T-helper 2 cell treated with Interferon-gamma antibody and Interleukin-4, amounts not matched to agents 5 μg/mL and 100 μg/mL, for 36 hours (primary cell): Measurements from ENCODE around the gene SLC1A4.
"Not testable (repeated sequence)": the region's sequence is repeated elsewhere in the genome, so short reads cannot be mapped to it uniquely, and the experiment has no call there.

Experiments
- DNase-seq: peaks from one replicate; pipeline ENCODE4 v3.0.0; 2021; ENCODE audit warnings: low spot score
- H3K27ac Mint-ChIP-seq: one replicate; pipeline ENCODE4 v1.8.0; 2021; ENCODE audit warnings: mild to moderate bottlenecking, mixed read lengths
- H3K27me3 Mint-ChIP-seq: one replicate; pipeline ENCODE4 v1.8.0; 2021; ENCODE audit warnings: low read depth, mixed read lengths
- H3K36me3 Mint-ChIP-seq: one replicate; pipeline ENCODE4 v1.8.0; 2021; ENCODE audit warnings: low read depth, mixed read lengths
- H3K4me1 Mint-ChIP-seq: one replicate; pipeline ENCODE4 v1.8.0; 2021; ENCODE audit warnings: low read depth, mixed read lengths
- H3K4me3 Mint-ChIP-seq: one replicate; pipeline ENCODE4 v1.8.0; 2022; ENCODE audit warnings: mild to moderate bottlenecking, moderate library complexity, mixed read lengths
- H3K9me3 Mint-ChIP-seq: one replicate; pipeline ENCODE4 v1.8.0; 2021; ENCODE audit warnings: mixed read lengths

SLC1A4 gene

DNA sequence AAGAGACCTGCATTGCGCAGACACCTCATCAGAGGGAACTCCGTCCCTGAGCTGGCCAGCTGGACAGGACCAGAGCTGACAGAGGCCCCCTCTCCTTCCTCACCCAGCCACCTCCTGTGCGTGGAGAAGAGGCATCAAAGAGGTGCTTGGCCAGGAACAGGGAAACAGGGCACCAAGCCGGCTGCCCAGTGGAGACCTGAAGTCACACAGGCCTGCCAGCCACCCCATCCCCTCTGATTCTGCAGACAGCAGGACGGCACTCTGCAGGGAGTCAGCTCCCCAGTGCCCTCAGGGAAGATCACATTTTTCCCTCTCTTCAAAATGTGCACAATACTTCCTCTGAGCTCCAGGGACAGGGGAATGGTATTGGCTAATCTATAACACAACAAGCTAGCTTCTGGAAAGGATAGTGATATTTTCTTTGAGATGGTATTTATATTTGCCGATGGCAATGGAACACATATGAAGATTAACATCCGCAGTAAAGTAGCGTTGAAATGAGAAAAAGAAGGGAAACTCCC is 30.5 kb downstream of the SLC1A4 start:
- no peak for DNase-seq
- Mint-ChIP-seq H3K27ac (no peak overlapping the region), H3K36me3 (peaks cover 65% of the 10 kb centered on the region), H3K9me3 (no peaks in the 10 kb centered on the region), H3K4me1 (peaks cover 4% of the 10 kb centered on the region), H3K4me3 (no peak overlapping the region), H3K27me3 (no peaks in the 10 kb centered on the region)

DNA sequence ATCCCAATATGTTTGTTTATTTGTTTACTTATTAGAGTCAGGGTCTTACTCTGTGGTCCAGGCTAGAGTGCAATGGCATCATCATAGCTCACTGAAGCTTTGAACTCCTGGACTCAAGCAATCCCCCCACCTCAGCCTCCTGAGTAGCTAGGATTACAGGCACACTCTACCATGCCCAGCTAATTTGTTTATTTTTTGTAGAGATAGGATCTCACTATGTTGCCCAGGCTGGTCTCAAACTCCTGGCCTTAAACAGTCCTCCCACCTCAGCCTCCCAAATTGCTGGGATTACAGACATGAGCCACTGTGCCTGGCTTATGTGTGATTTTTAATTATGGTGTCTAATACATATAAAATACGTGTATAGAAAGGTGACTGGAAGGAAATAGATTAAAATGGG is 31.1 kb downstream of the SLC1A4 start:
- peaks cover 61% of the 10 kb centered on the region for H3K36me3 Mint-ChIP-seq
- not testable (repeated sequence) for H3K27ac Mint-ChIP-seq, H3K27me3 Mint-ChIP-seq, DNase-seq, H3K4me3 Mint-ChIP-seq, H3K9me3 Mint-ChIP-seq, H3K4me1 Mint-ChIP-seq

DNA sequence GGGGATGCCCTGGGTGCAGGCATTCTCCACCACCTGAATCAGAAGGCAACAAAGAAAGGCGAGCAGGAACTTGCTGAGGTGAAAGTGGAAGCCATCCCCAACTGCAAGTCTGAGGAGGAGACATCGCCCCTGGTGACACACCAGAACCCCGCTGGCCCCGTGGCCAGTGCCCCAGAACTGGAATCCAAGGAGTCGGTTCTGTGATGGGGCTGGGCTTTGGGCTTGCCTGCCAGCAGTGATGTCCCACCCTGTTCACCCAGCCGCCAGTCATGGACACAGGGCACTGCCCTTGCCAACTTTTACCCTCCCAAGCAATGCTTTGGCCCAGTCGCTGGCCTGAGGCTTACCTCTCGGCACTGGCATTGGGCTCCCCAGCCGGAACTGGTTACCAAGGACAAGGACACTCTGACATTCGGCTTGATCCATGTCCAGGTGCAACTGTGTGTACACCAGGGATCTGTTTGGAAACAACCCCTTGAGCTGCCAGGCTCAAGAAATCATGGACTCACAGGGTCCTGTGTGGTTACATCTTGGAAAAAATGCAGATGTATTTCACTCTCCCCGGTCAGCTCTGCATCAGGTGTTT is 31.8 kb downstream of the SLC1A4 start:
- Mint-ChIP-seq H3K27me3 (no peaks in the 10 kb centered on the region), H3K4me1 (peaks cover 7% of the 10 kb centered on the region), H3K36me3 (peaks cover 61% of the 10 kb centered on the region)

GRCh38 chr2:65021709-65022108 is 32.5 kb downstream of the SLC1A4 start:
- no peak for DNase-seq
- Mint-ChIP-seq H3K27ac (no peak overlapping the region), H3K9me3 (no peaks in the 10 kb centered on the region), H3K4me1 (peaks cover 7% of the 10 kb centered on the region), H3K36me3 (peaks cover 55% of the 10 kb centered on the region), H3K4me3 (no peak overlapping the region), H3K27me3 (no peaks in the 10 kb centered on the region)

More for the DNA sequence above, 31.8 kb downstream of the SLC1A4 start:
- Mint-ChIP-seq H3K4me3 (no peak overlapping the region), H3K9me3 (no peaks in the 10 kb centered on the region), H3K27ac (no peak overlapping the region)
- no peak for DNase-seq

GRCh38 chr2:65022189-65022588 is 33.0 kb downstream of the SLC1A4 start:
- Mint-ChIP-seq H3K4me3 (no peak overlapping the region), H3K9me3 (no peaks in the 10 kb centered on the region), H3K4me1 (peaks cover 7% of the 10 kb centered on the region), H3K36me3 (peaks cover 50% of the 10 kb centered on the region), H3K27me3 (no peaks in the 10 kb centered on the region), H3K27ac (no peak overlapping the region)
- no peak for DNase-seq

DNA sequence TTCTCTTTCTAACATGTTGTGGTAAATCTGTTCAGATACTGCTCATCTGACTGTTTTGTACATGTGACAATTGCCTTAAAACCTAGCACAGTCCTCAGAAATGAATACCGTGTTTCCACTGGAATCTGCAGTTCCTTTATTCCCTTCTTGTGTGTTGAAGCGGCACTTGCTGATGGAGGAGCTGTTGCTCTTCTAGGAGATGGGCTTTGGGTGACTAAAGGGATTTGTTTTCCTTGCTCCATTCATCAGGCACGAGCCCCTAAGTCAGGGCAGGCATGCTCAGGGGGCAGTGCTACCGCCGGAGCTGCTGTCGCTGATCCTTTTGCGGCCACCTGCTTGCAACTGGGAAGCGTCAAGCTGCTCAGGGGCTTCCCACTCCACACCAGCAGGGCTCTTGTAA is 34.5 kb downstream of the SLC1A4 start:
- H3K36me3 Mint-ChIP-seq = peaks cover 35% of the 10 kb centered on the region
- H3K4me3 Mint-ChIP-seq = no peak overlapping the region
- H3K9me3 Mint-ChIP-seq = no peaks in the 10 kb centered on the region
- H3K27me3 Mint-ChIP-seq = no peaks in the 10 kb centered on the region
- DNase-seq = no peak
- peaks cover 3% of the 10 kb centered on the region for H3K4me1 Mint-ChIP-seq
- no peak overlapping the region for H3K27ac Mint-ChIP-seq

- H3K36me3 Mint-ChIP-seq = peaks cover 29% of the 10 kb centered on the region
- no peaks in the 10 kb centered on the region for H3K27me3 Mint-ChIP-seq
- DNase-seq = no peak
- H3K9me3 Mint-ChIP-seq = no peaks in the 10 kb centered on the region
- peaks cover 3% of the 10 kb centered on the region for H3K4me1 Mint-ChIP-seq
- no peak overlapping the region for H3K4me3 Mint-ChIP-seq
- H3K27ac Mint-ChIP-seq = no peak overlapping the region
Observed at GRCh38 chr2:65024149-65024829, 35.1 kb downstream of the SLC1A4 start.

- Mint-ChIP-seq H3K4me1 (peaks cover 5% of the 10 kb centered on the region), H3K9me3 (no peaks in the 10 kb centered on the region), H3K27ac (no peak overlapping the region), H3K4me3 (no peak overlapping the region), H3K27me3 (no peaks in the 10 kb centered on the region), H3K36me3 (peaks cover 24% of the 10 kb centered on the region)
- DNase-seq = no peak
Observed at GRCh38 chr2:65025453-65026123, 36.4 kb downstream of the SLC1A4 start.

DNA sequence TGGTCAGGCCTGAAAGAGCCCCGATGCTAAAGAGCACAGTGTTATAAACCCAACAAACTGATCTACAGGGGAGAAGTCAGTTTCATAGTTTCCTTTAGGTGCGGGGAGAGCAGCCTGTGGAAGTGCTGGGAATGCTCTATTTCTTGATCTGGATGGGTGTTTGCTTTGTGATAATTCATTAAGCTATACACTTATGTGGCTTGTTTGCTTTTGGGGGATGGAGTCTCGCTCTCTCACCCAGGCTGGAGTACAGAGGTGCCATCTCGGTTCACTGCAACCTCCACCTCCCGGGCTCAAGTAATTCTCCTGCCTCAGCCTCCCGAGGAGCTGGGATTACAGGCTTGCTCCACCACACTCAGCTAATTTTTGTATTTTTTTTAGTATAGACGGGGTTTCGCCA is 37.0 kb downstream of the SLC1A4 start:
- Mint-ChIP-seq H3K27me3 (no peaks in the 10 kb centered on the region), H3K36me3 (peaks cover 22% of the 10 kb centered on the region), H3K4me3 (no peak overlapping the region), H3K27ac (no peak overlapping the region), H3K4me1 (peaks cover 11% of the 10 kb centered on the region), H3K9me3 (no peaks in the 10 kb centered on the region)
- DNase-seq = no peak

GRCh38 chr2:65026704-65027464 is 37.7 kb downstream of the SLC1A4 start:
- peaks cover 18% of the 10 kb centered on the region for H3K4me1 Mint-ChIP-seq
- no peak for DNase-seq

DNA sequence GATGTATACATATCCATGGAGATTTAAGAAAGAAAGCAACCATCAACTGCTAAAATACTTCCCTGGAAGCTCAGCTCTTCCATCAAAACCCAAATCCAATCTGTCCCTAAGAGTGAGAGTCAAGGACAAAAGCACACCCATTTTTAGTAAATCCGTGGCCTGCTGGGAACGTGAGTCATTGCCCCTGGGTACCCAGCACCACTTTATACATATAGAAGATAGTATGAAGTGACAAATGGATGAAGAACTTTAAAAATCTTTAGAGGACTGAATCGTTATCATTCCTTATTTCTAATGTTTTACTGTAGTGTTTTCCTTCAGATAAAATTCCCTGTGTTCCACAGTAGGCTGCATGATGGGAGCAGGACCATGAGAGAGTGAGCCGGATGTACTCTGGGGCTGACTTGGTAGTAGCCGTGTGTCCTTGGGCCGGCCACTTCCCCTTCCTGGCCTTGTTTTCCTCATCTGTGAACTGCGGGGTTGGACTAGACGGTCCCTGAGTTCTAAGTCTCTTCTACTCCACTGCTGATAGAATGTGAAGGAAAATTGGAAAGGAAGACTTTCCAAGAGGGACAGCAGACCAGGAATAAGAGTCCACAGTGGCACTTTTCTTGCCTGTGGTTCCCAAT is 38.5 kb downstream of the SLC1A4 start:
- no peak overlapping the region for H3K27ac Mint-ChIP-seq
- H3K4me3 Mint-ChIP-seq = no peak overlapping the region
- peaks cover 26% of the 10 kb centered on the region for H3K4me1 Mint-ChIP-seq
- no peaks in the 10 kb centered on the region for H3K27me3 Mint-ChIP-seq
- DNase-seq = no peak
- no peaks in the 10 kb centered on the region for H3K9me3 Mint-ChIP-seq
- H3K36me3 Mint-ChIP-seq = peaks cover 9% of the 10 kb centered on the region

More at GRCh38 chr2:65026704-65027464, 37.7 kb downstream of the SLC1A4 start:
- Mint-ChIP-seq H3K9me3 (no peaks in the 10 kb centered on the region), H3K36me3 (peaks cover 17% of the 10 kb centered on the region), H3K27ac (no peak overlapping the region), H3K4me3 (no peak overlapping the region), H3K27me3 (no peaks in the 10 kb centered on the region)

DNA sequence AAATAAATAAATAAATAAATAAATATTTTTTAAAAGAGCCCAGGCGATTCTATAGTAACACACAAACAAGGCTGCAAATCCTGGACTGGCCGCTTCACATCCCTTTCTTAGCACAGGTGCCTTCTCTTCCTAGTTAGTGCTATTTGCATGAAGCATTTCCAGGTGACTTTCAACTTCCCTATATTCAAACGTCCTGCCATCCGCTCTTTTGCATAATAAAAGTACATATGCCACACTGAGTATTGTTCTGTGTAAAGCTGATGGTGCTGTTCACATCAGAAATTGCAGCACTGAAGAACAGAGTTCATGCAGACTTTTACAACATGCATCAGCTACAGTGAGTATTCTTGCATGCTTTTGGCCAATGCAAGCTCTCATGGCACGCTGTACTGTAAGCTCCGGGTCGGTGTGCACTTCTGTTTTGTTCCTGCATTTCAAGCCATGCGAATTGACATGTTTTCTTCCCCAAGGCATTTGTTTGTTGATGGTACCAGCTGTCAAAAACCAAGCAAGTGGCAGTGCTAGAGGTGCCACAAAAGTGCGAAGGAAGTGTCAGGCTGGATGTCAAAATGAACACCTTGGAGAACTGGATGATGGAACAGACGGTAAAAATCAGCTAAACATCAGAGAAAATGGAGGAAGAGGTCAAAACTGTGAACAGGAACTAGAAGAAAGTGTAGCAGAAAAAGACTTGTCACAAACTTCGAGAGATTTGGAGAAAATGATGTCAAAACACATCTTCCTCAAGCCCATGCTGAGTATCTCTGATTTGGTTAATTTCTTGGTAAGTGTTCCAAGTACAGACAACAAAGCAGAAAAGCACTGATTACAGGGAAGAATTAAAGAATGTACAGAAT is 41.5 kb downstream of the SLC1A4 start:
- H3K36me3 Mint-ChIP-seq = peaks cover 3% of the 10 kb centered on the region
- peak overlapping the region; percentile 7 for H3K4me3 Mint-ChIP-seq
- no peaks in the 10 kb centered on the region for H3K27me3 Mint-ChIP-seq
- DNase-seq = no peak
- H3K27ac Mint-ChIP-seq = peak overlapping the region; percentile 52
- H3K9me3 Mint-ChIP-seq = no peaks in the 10 kb centered on the region
- H3K4me1 Mint-ChIP-seq = peaks cover 25% of the 10 kb centered on the region
